Activated B cell treated with CpG ODN at 0.5 μM for 24 hours (primary cell): Measurements from ENCODE around the gene PAXIP1. TPM values are rescaled to one million over a fixed set of nuclear protein-coding genes. Genes with fewer than 3 reads are reported as not detected.

Experiments
- ATAC-seq: fragments of 200-7000 bp; cut with Tn5 transposase; one replicate; pipeline ENCODE4 v1.10.0; 2021; ENCODE audit warnings: low read depth, mild to moderate bottlenecking, moderate library complexity
- CTCF ChIA-PET: fragments of 350-600 bp; sonication (Branson Sonifier 250); formaldehyde crosslinking; loops from one replicate; lab custom pipeline; 2021; ENCODE audit warnings: antibody characterized with exemption; lab: Charles Lee
- POLR2A ChIA-PET: fragments of 350-600 bp; sonication (Branson Sonifier 250); formaldehyde crosslinking; loops from one replicate; lab custom pipeline; 2021; ENCODE audit warnings: antibody characterized with exemption; lab: Charles Lee
- DNase-seq: peaks from one replicate; pipeline ENCODE4 v3.0.0; 2022
- H3K27ac Mint-ChIP-seq: one replicate; pipeline ENCODE4 v1.8.0; 2020; ENCODE audit warnings: mixed read lengths
- H3K27me3 Mint-ChIP-seq: one replicate; pipeline ENCODE4 v1.8.0; 2021; ENCODE audit warnings: mixed read lengths
- H3K36me3 Mint-ChIP-seq: one replicate; pipeline ENCODE4 v1.8.0; 2021; ENCODE audit warnings: low read depth, mixed read lengths
- H3K4me1 Mint-ChIP-seq: one replicate; pipeline ENCODE4 v1.8.0; 2021; ENCODE audit warnings: mixed read lengths
- H3K4me3 Mint-ChIP-seq: one replicate; pipeline ENCODE4 v1.8.0; 2020; ENCODE audit warnings: mild to moderate bottlenecking, mixed read lengths
- H3K9me3 Mint-ChIP-seq: one replicate; pipeline ENCODE4 v1.8.0; 2020; ENCODE audit warnings: mixed read lengths
- CTCF ChIP-seq: fragments of 200-600 bp; IDR thresholded peaks from one replicate; pipeline ENCODE4 v1.8.0; 2022; ENCODE audit warnings: antibody characterized with exemption, mild to moderate bottlenecking
- intact Hi-C: fragments of 100-400 bp; cut with micrococcal nuclease; formaldehyde crosslinking; loops from one replicate; pipeline ENCODE4 v1.15.1; 2024
- total RNA-seq: library from RNA; stranded (reverse); gene quantifications from 2 replicates; pipeline ENCODE4 v1.2.3, GENCODE V29; 2022

The PAXIP1 gene
- total RNA-seq, 1 donor from 2014 or later = 15.2 TPM

- POLR2A ChIA-PET = no interaction called here
- no peak for ATAC-seq
- intact Hi-C loops = no loop called here
- no peak for TF ChIP-seq CTCF
- Mint-ChIP-seq H3K4me1 (no peaks in the 10 kb centered on the region), H3K36me3 (peaks cover 81% of the 10 kb centered on the region), H3K27ac (no peak overlapping the region), H3K9me3 (no peaks in the 10 kb centered on the region), H3K4me3 (no peak overlapping the region), H3K27me3 (no peaks in the 10 kb centered on the region)
- DNase-seq = no peak
- CTCF ChIA-PET = interaction anchor here (0.9 kb wide), 1 partner anchor 40 kb away, joined by 3 read pairs; no protein-coding TSS in a partner anchor
These were observed 35.4 kb downstream of the PAXIP1 start for GRCh38 chr7:154967401-154967955.

GRCh38 chr7:154965014-154965413 is 37.9 kb downstream of the PAXIP1 start:
- Mint-ChIP-seq H3K36me3 (peaks cover 91% of the 10 kb centered on the region), H3K27me3 (no peaks in the 10 kb centered on the region), H3K27ac (no peak overlapping the region), H3K9me3 (no peaks in the 10 kb centered on the region), H3K4me1 (no peaks in the 10 kb centered on the region), H3K4me3 (no peak overlapping the region)
- intact Hi-C loops = no loop called here
- TF ChIP-seq CTCF = no peak
- DNase-seq = no peak
- POLR2A ChIA-PET = no interaction called here
- CTCF ChIA-PET = no interaction called here
- ATAC-seq = no peak

- H3K27ac Mint-ChIP-seq = no peak overlapping the region
- ATAC-seq (no peak), DNase-seq (no peak)
- CTCF ChIA-PET = no interaction called here
- H3K4me1 Mint-ChIP-seq = no peaks in the 10 kb centered on the region
- no peaks in the 10 kb centered on the region for H3K9me3 Mint-ChIP-seq
- POLR2A ChIA-PET = no interaction called here
- intact Hi-C loops = loop anchor here (5.0 kb wide), 1 partner anchor 37 kb away; no protein-coding TSS in a partner anchor
- no peaks in the 10 kb centered on the region for H3K27me3 Mint-ChIP-seq
- H3K36me3 Mint-ChIP-seq = peaks cover 82% of the 10 kb centered on the region
- H3K4me3 Mint-ChIP-seq = no peak overlapping the region
- no peak for TF ChIP-seq CTCF
These were observed 42.7 kb downstream of the PAXIP1 start for GRCh38 chr7:154960063-154960790.

- H3K4me1 Mint-ChIP-seq = no peaks in the 10 kb centered on the region
- DNase-seq (no peak), ATAC-seq (no peak)
- H3K36me3 Mint-ChIP-seq = peaks cover 76% of the 10 kb centered on the region
- POLR2A ChIA-PET = no interaction called here
- no peak overlapping the region for H3K27ac Mint-ChIP-seq
- H3K4me3 Mint-ChIP-seq = no peak overlapping the region
- no peak for TF ChIP-seq CTCF
- intact Hi-C loops = no loop called here
- H3K27me3 Mint-ChIP-seq = no peaks in the 10 kb centered on the region
- CTCF ChIA-PET = no interaction called here
- no peaks in the 10 kb centered on the region for H3K9me3 Mint-ChIP-seq
These were observed 46.5 kb downstream of the PAXIP1 start for GRCh38 chr7:154956427-154956826.

- no peak overlapping the region for H3K27ac Mint-ChIP-seq
- H3K4me3 Mint-ChIP-seq = no peak overlapping the region
- ChIA-PET POLR2A (interaction anchor here (0.6 kb wide), 1 partner anchor 88 kb away, joined by 4 read pairs; no protein-coding TSS in a partner anchor), CTCF (interaction anchor here (1.0 to 2.5 kb wide), 5 partner anchors 11 to 334 kb away, joined by 3 to 31 read pairs (median 3); no protein-coding TSS in a partner anchor)
- no peak for TF ChIP-seq CTCF
- intact Hi-C loops = loop anchor here (1.0 to 5.0 kb wide), 2 partner anchors 26 to 41 kb away; no protein-coding TSS in a partner anchor
- H3K27me3 Mint-ChIP-seq = no peaks in the 10 kb centered on the region
- DNase-seq = peak; percentile 41
- no peak for ATAC-seq
- H3K4me1 Mint-ChIP-seq = no peaks in the 10 kb centered on the region
- no peaks in the 10 kb centered on the region for H3K9me3 Mint-ChIP-seq
- H3K36me3 Mint-ChIP-seq = peaks cover 76% of the 10 kb centered on the region
These were observed 49.8 kb downstream of the PAXIP1 start for GRCh38 chr7:154953006-154953684.
